Measurements from ENCODE around the gene ATG12.

Gene ATG12

GRCh38 chr5:115801984-115802383, 39.4 kb downstream of the ATG12 start:
- Histone ChIP-seq H3K36me3 (ENCODE audit: insufficient read depth) (no peaks in the 10 kb centered on the region), H2AFZ (ENCODE audit: low read depth) (no peak overlapping the region)

DNA sequence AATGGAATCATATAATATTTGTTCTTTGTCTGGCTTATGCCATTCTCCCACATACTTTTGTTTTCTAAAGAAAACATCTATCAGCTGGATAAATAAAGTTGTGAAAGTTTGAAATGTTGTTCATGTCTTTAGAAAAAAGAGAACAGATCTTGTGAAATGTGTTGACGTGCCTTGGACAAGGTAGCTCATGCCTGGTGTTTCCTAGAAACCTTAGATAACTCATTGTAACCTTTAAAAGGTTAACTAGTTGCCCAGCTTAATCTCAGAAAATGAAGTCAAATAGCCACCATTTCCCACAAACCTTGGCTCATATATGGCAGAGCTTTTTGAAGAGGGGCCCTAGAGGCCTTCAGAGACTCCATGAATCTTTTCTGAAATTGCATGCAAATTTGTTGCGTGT, 40.2 kb downstream of the ATG12 start:
- no peaks in the 10 kb centered on the region for H3K36me3 ChIP-seq (ENCODE audit: insufficient read depth)
- no peak overlapping the region for H3K4me2 ChIP-seq
- H3K27ac ChIP-seq: no peak overlapping the region
- no peak overlapping the region for H2AFZ ChIP-seq (ENCODE audit: low read depth)
- H3K79me2 ChIP-seq (ENCODE audit: insufficient read depth, low read depth): no peaks in the 10 kb centered on the region
- H3K9ac ChIP-seq: no peak overlapping the region
- TF ChIP-seq, protein P1, sequence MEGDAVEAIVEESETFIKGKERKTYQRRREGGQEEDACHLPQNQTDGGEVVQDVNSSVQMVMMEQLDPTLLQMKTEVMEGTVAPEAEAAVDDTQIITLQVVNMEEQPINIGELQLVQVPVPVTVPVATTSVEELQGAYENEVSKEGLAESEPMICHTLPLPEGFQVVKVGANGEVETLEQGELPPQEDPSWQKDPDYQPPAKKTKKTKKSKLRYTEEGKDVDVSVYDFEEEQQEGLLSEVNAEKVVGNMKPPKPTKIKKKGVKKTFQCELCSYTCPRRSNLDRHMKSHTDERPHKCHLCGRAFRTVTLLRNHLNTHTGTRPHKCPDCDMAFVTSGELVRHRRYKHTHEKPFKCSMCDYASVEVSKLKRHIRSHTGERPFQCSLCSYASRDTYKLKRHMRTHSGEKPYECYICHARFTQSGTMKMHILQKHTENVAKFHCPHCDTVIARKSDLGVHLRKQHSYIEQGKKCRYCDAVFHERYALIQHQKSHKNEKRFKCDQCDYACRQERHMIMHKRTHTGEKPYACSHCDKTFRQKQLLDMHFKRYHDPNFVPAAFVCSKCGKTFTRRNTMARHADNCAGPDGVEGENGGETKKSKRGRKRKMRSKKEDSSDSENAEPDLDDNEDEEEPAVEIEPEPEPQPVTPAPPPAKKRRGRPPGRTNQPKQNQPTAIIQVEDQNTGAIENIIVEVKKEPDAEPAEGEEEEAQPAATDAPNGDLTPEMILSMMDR (conservative IDR thresholded peaks at IDR 0.05; ENCODE audit: low read depth, low read length): no peak
- no peaks in the 10 kb centered on the region for H3K27me3 ChIP-seq (ENCODE audit: insufficient read depth, low read depth)
- H3K4me3 ChIP-seq (IDR thresholded peaks at IDR 0.05; ENCODE audit: insufficient read depth, low read depth, low read length): no peak overlapping the region
- H3K4me1 ChIP-seq (ENCODE audit: low read depth, poor library complexity, severe bottlenecking): no peaks in the 10 kb centered on the region
- no peaks in the 10 kb centered on the region for H4K20me1 ChIP-seq (ENCODE audit: insufficient read depth)

More at GRCh38 chr5:115801984-115802383, 39.4 kb downstream of the ATG12 start:
- Histone ChIP-seq H3K4me1 (ENCODE audit: low read depth, poor library complexity, severe bottlenecking) (no peaks in the 10 kb centered on the region), H3K9ac (no peak overlapping the region), H4K20me1 (ENCODE audit: insufficient read depth) (no peaks in the 10 kb centered on the region), H3K4me2 (no peak overlapping the region), H3K27ac (no peak overlapping the region), H3K79me2 (ENCODE audit: insufficient read depth, low read depth) (no peaks in the 10 kb centered on the region), H3K4me3 (IDR thresholded peaks at IDR 0.05; ENCODE audit: insufficient read depth, low read depth, low read length) (no peak overlapping the region), H3K27me3 (ENCODE audit: insufficient read depth, low read depth) (no peaks in the 10 kb centered on the region)
- TF ChIP-seq, protein P1 (conservative IDR thresholded peaks at IDR 0.05; ENCODE audit: low read depth, low read length): no peak

GRCh38 chr5:115800108-115800507, 41.3 kb downstream of the ATG12 start:
- no peaks in the 10 kb centered on the region for H3K4me1 ChIP-seq (ENCODE audit: low read depth, poor library complexity, severe bottlenecking)
- H2AFZ ChIP-seq (ENCODE audit: low read depth): no peak overlapping the region
- H3K9ac ChIP-seq: no peak overlapping the region
- no peaks in the 10 kb centered on the region for H4K20me1 ChIP-seq (ENCODE audit: insufficient read depth)
- TF ChIP-seq, protein P1 (conservative IDR thresholded peaks at IDR 0.05; ENCODE audit: low read depth, low read length): no peak
- H3K79me2 ChIP-seq (ENCODE audit: insufficient read depth, low read depth): no peaks in the 10 kb centered on the region
- no peak overlapping the region for H3K4me2 ChIP-seq
- no peak overlapping the region for H3K4me3 ChIP-seq (IDR thresholded peaks at IDR 0.05; ENCODE audit: insufficient read depth, low read depth, low read length)
- H3K36me3 ChIP-seq (ENCODE audit: insufficient read depth): no peaks in the 10 kb centered on the region
- no peaks in the 10 kb centered on the region for H3K27me3 ChIP-seq (ENCODE audit: insufficient read depth, low read depth)
- H3K27ac ChIP-seq: no peak overlapping the region

DNA sequence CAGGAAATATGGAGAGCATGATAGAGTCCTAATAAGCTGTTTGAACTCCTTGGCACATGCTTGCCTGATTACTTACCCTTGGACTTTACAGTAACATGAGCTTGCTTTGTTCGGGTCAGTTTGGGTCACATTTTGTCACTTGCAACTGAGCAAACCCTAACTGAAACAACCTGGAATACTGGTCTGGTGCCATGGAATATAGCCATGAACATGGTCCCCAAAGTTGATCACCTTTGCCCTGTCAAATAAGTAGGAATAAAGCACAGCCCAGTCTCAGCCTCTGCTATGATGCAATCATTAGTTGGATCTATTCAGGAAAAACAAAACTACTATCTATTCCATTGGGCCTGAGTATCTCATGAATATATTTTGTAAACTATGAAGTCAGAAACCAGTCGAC, 43.1 kb downstream of the ATG12 start:
- H4K20me1 ChIP-seq (ENCODE audit: insufficient read depth): no peaks in the 10 kb centered on the region
- no peaks in the 10 kb centered on the region for H3K36me3 ChIP-seq (ENCODE audit: insufficient read depth)
- no peak overlapping the region for H3K27ac ChIP-seq
- H3K4me2 ChIP-seq: no peak overlapping the region
- no peaks in the 10 kb centered on the region for H3K79me2 ChIP-seq (ENCODE audit: insufficient read depth, low read depth)
- H3K27me3 ChIP-seq (ENCODE audit: insufficient read depth, low read depth): no peaks in the 10 kb centered on the region
- TF ChIP-seq, protein P1 (conservative IDR thresholded peaks at IDR 0.05; ENCODE audit: low read depth, low read length): no peak
- no peak overlapping the region for H2AFZ ChIP-seq (ENCODE audit: low read depth)
- no peak overlapping the region for H3K9ac ChIP-seq
- H3K4me3 ChIP-seq (IDR thresholded peaks at IDR 0.05; ENCODE audit: insufficient read depth, low read depth, low read length): no peak overlapping the region
- no peaks in the 10 kb centered on the region for H3K4me1 ChIP-seq (ENCODE audit: low read depth, poor library complexity, severe bottlenecking)

Measured in KMS-11 (cell line).